Neuron (in vitro differentiated cells): ENCODE results near the gene IL5.
"Not testable (repeated sequence)": the region's sequence is repeated elsewhere in the genome, so short reads cannot be mapped to it uniquely, and the experiment has no call there.

Experiments used
- H2AFZ ChIP-seq: one replicate; pipeline ENCODE4 v1.6.1; 2013; ENCODE audit warnings: low read depth, mild to moderate bottlenecking, inconsistent platforms, low read length, moderate library complexity
- H3K27me3 ChIP-seq: one replicate; pipeline ENCODE4 v1.6.1; 2013; ENCODE audit warnings: low read length; ENCODE audit not compliant: insufficient read depth
- H3K36me3 ChIP-seq: one replicate; pipeline ENCODE4 v1.6.1; 2013; ENCODE audit warnings: low read length; ENCODE audit not compliant: insufficient read depth
- H3K4me1 ChIP-seq: one replicate; pipeline ENCODE4 v1.6.1; 2013; ENCODE audit warnings: low read length; ENCODE audit not compliant: insufficient read depth
- H3K4me3 ChIP-seq: 2 replicates; pipeline ENCODE4 v1.5.1; 2013; ENCODE audit warnings: mild to moderate bottlenecking, low read length, moderate library complexity
- H3K9me3 ChIP-seq: one replicate; pipeline ENCODE4 v1.6.1; 2013; ENCODE audit warnings: low read length

The IL5 gene

GRCh38 chr5:132556153-132556762, 12.9 kb upstream of the IL5 start:
- no peaks in the 10 kb centered on the region for H3K9me3 ChIP-seq
- no peaks in the 10 kb centered on the region for H3K27me3 ChIP-seq
- peak overlapping the region; percentile 71 for H2AFZ ChIP-seq
- H3K4me3 ChIP-seq, result peak overlapping the region; percentile 58
- no peaks in the 10 kb centered on the region for H3K36me3 ChIP-seq
- peaks cover 3% of the 10 kb centered on the region for H3K4me1 ChIP-seq

GRCh38 chr5:132549576-132549975, 6.3 kb upstream of the IL5 start:
- no peaks in the 10 kb centered on the region for H3K4me1 ChIP-seq
- no peaks in the 10 kb centered on the region for H3K27me3 ChIP-seq

GRCh38 chr5:132548834-132549233, 5.5 kb upstream of the IL5 start:
- H2AFZ ChIP-seq, H3K27me3 ChIP-seq, H3K9me3 ChIP-seq: not testable (repeated sequence)

More at GRCh38 chr5:132549576-132549975, 6.3 kb upstream of the IL5 start:
- Histone ChIP-seq H3K36me3 (no peaks in the 10 kb centered on the region), H3K4me3 (no peak overlapping the region), H3K9me3 (no peaks in the 10 kb centered on the region), H2AFZ (no peak overlapping the region)

GRCh38 chr5:132547269-132547668, 3.9 kb upstream of the IL5 start:
- no peak overlapping the region for H3K4me3 ChIP-seq
- no peaks in the 10 kb centered on the region for H3K36me3 ChIP-seq
- no peaks in the 10 kb centered on the region for H3K9me3 ChIP-seq
- no peaks in the 10 kb centered on the region for H3K4me1 ChIP-seq
- no peak overlapping the region for H2AFZ ChIP-seq
- no peaks in the 10 kb centered on the region for H3K27me3 ChIP-seq

More at GRCh38 chr5:132548834-132549233, 5.5 kb upstream of the IL5 start:
- not testable (repeated sequence) for H3K36me3 ChIP-seq, H3K4me1 ChIP-seq, H3K4me3 ChIP-seq

GRCh38 chr5:132546108-132546507, 2.8 kb upstream of the IL5 start:
- Histone ChIP-seq H3K4me1 (no peaks in the 10 kb centered on the region), H3K27me3 (peaks cover 1% of the 10 kb centered on the region), H3K36me3 (no peaks in the 10 kb centered on the region), H3K9me3 (no peaks in the 10 kb centered on the region), H2AFZ (no peak overlapping the region), H3K4me3 (no peak overlapping the region)

- Histone ChIP-seq H2AFZ (no peak overlapping the region), H3K9me3 (no peaks in the 10 kb centered on the region), H3K4me3 (no peak overlapping the region), H3K36me3 (no peaks in the 10 kb centered on the region), H3K4me1 (no peaks in the 10 kb centered on the region), H3K27me3 (peaks cover 3% of the 10 kb centered on the region)
These were observed 2.6 kb downstream of the IL5 start for GRCh38 chr5:132540764-132541163.

GRCh38 chr5:132540149-132540548, 3.2 kb downstream of the IL5 start:
- Histone ChIP-seq H2AFZ (no peak overlapping the region), H3K36me3 (no peaks in the 10 kb centered on the region), H3K4me3 (no peak overlapping the region), H3K9me3 (no peaks in the 10 kb centered on the region), H3K4me1 (no peaks in the 10 kb centered on the region), H3K27me3 (peaks cover 3% of the 10 kb centered on the region)

GRCh38 chr5:132539716-132540115, 3.6 kb downstream of the IL5 start:
- no peak overlapping the region for H3K4me3 ChIP-seq
- H3K4me1 ChIP-seq, result no peaks in the 10 kb centered on the region
- H3K27me3 ChIP-seq, result peaks cover 3% of the 10 kb centered on the region
- H3K9me3 ChIP-seq, result no peaks in the 10 kb centered on the region
- H3K36me3 ChIP-seq, result no peaks in the 10 kb centered on the region
- no peak overlapping the region for H2AFZ ChIP-seq

GRCh38 chr5:132530946-132531345, 12.4 kb downstream of the IL5 start:
- Histone ChIP-seq H2AFZ (no peak overlapping the region), H3K27me3 (peaks cover 7% of the 10 kb centered on the region), H3K36me3 (no peaks in the 10 kb centered on the region), H3K4me1 (no peaks in the 10 kb centered on the region), H3K9me3 (no peaks in the 10 kb centered on the region), H3K4me3 (no peak overlapping the region)

- no peaks in the 10 kb centered on the region for H3K36me3 ChIP-seq
- H3K4me1 ChIP-seq, result no peaks in the 10 kb centered on the region
- H3K27me3 ChIP-seq, result peaks cover 7% of the 10 kb centered on the region
- H3K4me3 ChIP-seq, result no peak overlapping the region
- no peaks in the 10 kb centered on the region for H3K9me3 ChIP-seq
- H2AFZ ChIP-seq, result no peak overlapping the region
These were observed 14.3 kb downstream of the IL5 start for GRCh38 chr5:132528866-132529634.

GRCh38 chr5:132528021-132528420, 15.3 kb downstream of the IL5 start:
- H3K36me3 ChIP-seq, result no peaks in the 10 kb centered on the region
- H3K9me3 ChIP-seq, result no peaks in the 10 kb centered on the region
- H2AFZ ChIP-seq, result no peak overlapping the region
- no peaks in the 10 kb centered on the region for H3K4me1 ChIP-seq
- H3K4me3 ChIP-seq, result no peak overlapping the region
- H3K27me3 ChIP-seq, result peaks cover 7% of the 10 kb centered on the region

GRCh38 chr5:132526974-132527564, 16.3 kb downstream of the IL5 start:
- no peaks in the 10 kb centered on the region for H3K36me3 ChIP-seq
- H3K27me3 ChIP-seq, result peaks cover 7% of the 10 kb centered on the region
- H2AFZ ChIP-seq, result peak overlapping the region; percentile 8
- no peaks in the 10 kb centered on the region for H3K4me1 ChIP-seq
- no peak overlapping the region for H3K4me3 ChIP-seq
- no peaks in the 10 kb centered on the region for H3K9me3 ChIP-seq

GRCh38 chr5:132526290-132526973, 16.9 kb downstream of the IL5 start:
- peak overlapping the region; percentile 8 for H2AFZ ChIP-seq
- no peaks in the 10 kb centered on the region for H3K9me3 ChIP-seq
- no peaks in the 10 kb centered on the region for H3K4me1 ChIP-seq
- peaks cover 3% of the 10 kb centered on the region for H3K27me3 ChIP-seq
- no peaks in the 10 kb centered on the region for H3K36me3 ChIP-seq
- no peak overlapping the region for H3K4me3 ChIP-seq
